Measurements from ENCODE around the gene NRXN3.
A peak's percentile ranks its signal among the peaks of the same experiment; 100 is the strongest.

Gene NRXN3

DNA sequence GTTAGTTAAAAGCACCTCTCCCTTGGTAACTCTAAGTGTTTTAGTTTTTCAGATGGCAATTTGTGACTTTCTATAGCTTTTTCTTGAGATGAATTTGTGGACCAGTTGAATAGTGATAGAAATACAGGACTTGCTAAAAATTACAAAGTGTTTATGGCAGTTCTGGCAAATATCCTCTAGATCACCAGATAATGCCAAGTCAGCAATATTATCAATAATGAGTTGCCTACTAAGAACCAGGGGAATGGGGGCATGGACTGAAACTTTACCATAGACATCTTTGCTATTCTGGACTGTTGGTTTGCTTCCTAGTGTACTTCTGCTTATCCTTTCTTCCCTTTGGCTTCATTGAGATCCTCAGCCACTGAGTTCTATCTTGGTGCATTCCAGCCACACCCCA is 1456.9 kb downstream of the NRXN3 start:
- no peak for DNase-seq

- no peak for DNase-seq
Observed at GRCh38 chr14:79629411-79630287, 1459.5 kb downstream of the NRXN3 start.

DNA sequence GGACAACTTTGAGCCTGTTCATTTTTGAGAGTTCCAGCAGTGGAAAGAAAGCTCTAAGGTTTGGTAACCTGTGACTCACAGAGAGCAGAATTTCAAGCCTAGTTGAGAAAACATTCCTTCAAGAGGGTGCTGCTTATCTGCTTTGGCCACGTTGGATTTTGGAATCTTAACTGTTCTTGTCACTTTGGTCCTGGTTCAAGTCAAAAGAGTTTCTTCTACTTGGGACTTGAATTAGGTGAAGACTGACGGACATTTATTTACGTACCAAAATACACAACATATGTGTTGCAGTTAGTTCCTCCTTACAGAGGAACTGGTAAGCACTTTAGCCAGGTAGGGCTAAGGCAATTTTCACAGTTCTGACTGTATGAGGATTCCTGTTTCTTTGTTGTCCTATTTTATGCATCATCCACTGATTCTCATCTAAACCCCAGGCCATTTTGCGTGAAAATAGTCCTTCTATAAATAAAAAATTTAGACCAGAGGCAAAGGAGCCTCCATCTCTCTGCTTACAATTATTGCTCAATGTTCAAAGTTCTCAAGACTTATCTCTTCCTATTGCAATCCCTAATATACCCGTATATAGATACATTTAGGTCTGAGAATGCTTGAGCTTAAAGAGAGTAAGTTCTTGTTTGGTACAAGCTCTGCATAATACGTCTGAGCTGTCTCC is 1460.3 kb downstream of the NRXN3 start:
- DNase-seq, result no peak

DNA sequence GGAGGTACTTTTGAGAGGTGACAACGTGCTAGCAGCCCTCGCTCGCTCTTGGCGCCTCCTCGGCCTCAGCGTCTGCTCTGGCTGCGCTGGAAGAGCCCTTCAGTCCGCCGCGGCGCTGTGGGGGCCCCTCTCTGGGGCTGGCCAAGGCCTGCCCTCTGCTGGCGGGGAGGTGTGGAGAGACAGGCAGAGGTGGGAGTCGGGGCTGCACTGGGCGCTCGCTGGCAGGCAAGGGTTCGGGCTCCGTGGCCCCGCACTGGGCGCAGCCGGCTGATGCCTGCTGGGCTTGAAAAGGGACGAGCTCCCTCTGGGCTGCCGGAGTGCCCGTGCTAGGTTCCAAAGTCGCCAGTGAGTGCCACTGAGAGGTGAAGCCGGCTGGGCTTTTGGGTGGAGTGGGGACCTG is 1461.1 kb downstream of the NRXN3 start:
- peak in 1 of 5 donors; percentile 5 for DNase-seq

- no peak for DNase-seq
Observed at GRCh38 chr14:79638672-79639266, 1468.6 kb downstream of the NRXN3 start.

DNA sequence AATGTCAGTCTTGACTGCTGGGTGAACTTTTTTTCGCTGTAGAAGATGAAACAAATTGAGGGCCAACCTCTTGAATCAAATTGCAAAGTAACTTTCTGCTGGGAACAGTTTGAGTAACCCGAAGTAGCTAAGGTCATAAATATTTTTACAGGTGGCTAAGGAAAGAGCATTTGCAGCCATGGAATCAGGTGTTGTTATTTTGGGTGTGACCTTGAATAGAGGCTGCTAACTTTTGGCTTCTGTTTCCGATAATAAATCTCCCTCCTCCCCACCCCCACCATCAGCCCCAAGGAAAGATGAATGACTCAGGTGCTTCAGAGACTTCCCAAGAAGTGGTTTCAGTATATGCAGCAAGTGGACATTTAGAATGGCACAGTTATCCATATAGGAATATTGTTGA is 1469.4 kb downstream of the NRXN3 start:
- DNase-seq, result no peak

GRCh38 chr14:79641371-79641770 is 1471.2 kb downstream of the NRXN3 start:
- DNase-seq, result no peak

DNA sequence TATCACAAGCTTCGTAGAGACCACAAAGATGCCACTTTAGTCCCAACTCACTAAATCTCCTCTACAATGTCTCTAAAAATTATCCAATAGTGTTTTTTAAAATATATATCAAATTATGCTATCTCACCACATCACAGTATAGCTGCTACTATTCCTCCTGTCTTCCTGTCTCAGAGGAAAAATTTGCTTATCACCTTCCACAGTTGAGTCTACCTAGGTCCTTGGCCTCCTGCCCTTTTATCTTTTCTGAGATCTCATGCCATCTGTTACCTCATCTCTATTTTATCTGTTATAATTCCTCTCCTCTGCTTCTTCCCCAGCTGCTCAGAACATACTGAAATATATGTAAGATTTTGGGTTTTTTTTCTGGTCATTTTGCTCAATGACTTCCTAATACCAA is 1473.0 kb downstream of the NRXN3 start:
- DNase-seq, result no peak

DNA sequence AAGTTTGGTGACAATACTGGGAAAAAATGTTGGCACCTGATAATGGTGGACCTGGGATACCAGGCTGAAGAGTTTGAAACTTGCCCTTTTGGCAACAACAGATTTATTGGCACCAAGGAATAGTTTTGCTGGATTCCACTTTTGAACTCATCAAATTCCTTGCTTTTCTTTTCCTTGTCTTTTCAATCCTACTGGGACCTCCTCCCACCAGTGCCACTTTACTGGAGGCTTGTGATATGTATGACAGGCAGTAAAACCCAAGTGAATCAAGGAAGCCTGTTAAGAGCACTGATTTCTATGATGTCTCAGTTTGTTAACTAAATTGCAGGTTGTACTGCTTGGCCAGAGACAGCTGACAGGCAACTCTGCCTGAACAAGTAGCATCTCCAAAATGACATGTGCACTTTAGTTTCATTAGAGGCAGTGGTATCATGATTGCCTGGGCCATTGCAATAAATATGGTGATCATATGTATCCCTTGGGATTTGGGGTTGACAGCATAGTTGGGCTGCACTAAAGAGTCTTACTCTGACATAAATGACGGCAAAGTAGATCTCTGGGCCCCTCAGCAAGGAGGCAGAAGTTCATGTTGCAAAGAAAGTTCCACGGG is 1475.7 kb downstream of the NRXN3 start:
- no peak for DNase-seq

DNA sequence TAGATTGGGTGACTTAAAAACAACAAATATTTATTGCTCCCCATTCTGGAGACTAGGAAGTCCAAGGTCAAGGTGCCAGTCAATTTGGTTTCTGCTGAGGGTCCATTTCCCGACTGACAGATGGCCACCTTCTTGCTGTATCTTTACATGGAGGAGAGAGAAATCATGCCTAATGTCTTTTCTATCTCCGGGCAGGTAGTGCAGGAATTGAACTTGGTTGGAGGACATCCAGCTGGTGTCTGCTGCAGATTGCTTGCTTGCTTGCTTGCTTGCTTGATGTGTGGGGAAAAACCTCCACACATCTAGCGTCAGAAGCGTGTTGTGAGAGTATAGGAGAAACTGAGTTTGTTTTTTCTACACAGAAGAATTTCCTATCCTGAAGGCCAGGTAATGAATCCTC is 1479.7 kb downstream of the NRXN3 start:
- DNase-seq, result no peak

DNA sequence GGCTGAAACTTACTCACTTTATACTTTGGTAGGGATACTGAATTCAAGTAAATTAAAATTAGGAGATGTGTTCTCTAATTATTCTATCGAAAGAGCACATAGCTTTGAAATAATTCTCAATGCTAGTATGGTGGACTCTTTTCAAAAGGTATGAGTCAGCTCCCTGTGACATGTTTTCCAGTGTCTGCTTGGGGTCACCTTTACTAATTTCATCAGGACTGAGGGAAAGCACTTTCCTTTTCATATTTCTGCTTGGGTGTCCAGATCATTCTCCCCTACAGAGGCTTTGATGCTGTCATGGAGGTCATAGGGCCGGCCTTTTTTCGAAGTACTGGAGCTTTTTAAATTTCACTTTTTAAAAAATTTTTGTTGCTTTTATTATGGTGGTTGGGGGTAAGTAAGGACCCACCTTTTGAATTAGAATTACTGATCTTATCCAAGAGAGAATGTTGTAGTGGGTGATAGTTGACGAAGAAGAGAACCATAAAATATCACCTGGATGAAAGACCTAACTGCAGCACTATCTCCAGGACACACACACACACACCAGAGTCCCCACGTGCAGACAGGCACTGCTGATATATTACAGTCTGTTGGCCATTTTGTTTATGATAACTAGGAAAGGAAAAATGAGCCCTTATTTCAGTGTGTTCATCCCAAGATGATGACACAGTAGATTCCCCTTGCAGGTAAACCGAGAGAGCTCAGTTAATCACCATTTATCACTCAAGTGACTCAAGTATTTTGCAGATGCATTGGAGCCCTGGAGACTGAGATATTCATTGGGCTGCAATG is 1482.5 kb downstream of the NRXN3 start:
- no peak for DNase-seq

- no peak for DNase-seq
Observed at GRCh38 chr14:79656056-79656455, 1485.9 kb downstream of the NRXN3 start.

- no peak for DNase-seq
Observed at GRCh38 chr14:79656496-79656895, 1486.3 kb downstream of the NRXN3 start.

DNA sequence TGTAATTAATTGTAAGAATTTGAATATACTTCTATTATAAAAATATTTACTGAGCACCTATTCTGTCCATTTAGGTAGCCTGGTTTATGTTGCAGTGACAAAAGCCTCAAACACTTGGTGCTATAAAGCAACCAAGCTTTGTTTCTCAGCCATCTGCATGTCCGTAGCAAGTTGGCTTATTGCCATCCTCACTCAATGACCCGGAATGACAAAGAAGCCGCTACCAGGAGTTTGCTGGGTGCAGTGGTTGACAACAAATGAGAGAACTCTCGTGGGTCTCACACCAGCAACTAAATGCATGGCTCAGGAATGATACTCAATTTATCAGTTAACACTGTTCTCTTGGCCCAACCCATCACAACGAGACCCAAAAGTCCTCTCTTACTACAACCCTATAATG is 1488.0 kb downstream of the NRXN3 start:
- DNase-seq, result no peak

- DNase-seq, result no peak
Observed at GRCh38 chr14:79658769-79659168, 1488.6 kb downstream of the NRXN3 start.

GRCh38 chr14:79660053-79660939 is 1490.1 kb downstream of the NRXN3 start:
- no peak for DNase-seq

GRCh38 chr14:79661752-79662151 is 1491.6 kb downstream of the NRXN3 start:
- DNase-seq, result no peak

GRCh38 chr14:79663453-79663852 is 1493.3 kb downstream of the NRXN3 start:
- no peak for DNase-seq

- no peak for DNase-seq
Observed at GRCh38 chr14:79665556-79665955, 1495.4 kb downstream of the NRXN3 start.

DNA sequence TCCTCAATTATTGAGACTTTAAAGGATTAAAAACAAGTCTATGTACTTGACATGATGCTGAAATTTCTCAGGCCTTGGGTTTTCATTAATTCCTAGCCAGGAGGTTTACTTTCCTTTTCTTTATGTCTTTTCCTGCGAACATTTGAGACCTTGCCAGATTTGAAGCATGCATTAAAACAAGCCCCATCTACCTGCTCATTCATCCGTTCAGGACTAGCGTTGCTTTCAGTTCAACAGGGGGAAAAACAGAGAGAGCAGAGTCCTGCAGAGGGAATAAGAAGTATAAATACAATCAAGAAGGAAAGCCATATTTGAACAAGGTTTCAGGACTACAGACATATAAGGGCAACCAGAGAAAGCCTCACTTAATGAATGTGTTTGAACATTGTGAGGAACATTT is 1498.8 kb downstream of the NRXN3 start:
- DNase-seq, result no peak

- no peak for DNase-seq
Observed at GRCh38 chr14:79670811-79671210, 1500.6 kb downstream of the NRXN3 start.

DNA sequence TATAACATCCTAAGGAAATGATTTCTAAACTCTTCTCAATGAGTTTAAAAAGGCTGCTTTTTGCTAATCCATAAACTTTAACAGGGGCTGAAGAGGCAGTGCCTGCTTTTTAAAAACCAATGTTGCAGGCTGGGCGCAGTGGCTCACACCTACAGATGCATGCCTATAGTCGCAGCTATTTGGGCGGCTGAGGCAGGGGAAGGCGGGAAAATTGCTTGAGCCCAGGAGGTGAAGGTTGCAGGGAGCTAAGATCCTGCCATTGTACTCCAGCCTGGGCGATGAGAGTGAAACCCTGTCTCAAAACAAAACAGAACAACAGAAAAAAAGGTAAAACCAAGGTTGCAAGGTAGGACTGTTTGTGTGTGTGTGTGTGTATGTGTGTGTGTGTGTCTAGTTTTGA is 1509.9 kb downstream of the NRXN3 start:
- DNase-seq, result no peak
